NCI-H345 (cell line): ENCODE measurements around the gene SAP30BP.
A peak's percentile ranks its signal among the peaks of the same experiment; 100 is the strongest.

Experiments
- DNase-seq: peaks from one replicate; lab custom pipeline; 2025; lab: John Stamatoyannopoulos, UW

The SAP30BP gene

GRCh38 chr17:75689441-75689873 is 22.3 kb downstream of the SAP30BP start:
- no peak for DNase-seq

GRCh38 chr17:75691371-75691791 is 24.2 kb downstream of the SAP30BP start:
- no peak for DNase-seq

GRCh38 chr17:75691801-75692626 is 24.9 kb downstream of the SAP30BP start:
- no peak for DNase-seq

- no peak for DNase-seq
Measured at GRCh38 chr17:75692976-75693375, 25.8 kb downstream of the SAP30BP start.

- DNase-seq: no peak
Measured at GRCh38 chr17:75693500-75694481, 26.7 kb downstream of the SAP30BP start.

GRCh38 chr17:75694536-75694935 is 27.4 kb downstream of the SAP30BP start:
- DNase-seq: no peak

- no peak for DNase-seq
Measured at GRCh38 chr17:75695141-75695829, 28.1 kb downstream of the SAP30BP start.

GRCh38 chr17:75695830-75696271 is 28.7 kb downstream of the SAP30BP start:
- no peak for DNase-seq

GRCh38 chr17:75697651-75698291 is 30.6 kb downstream of the SAP30BP start:
- no peak for DNase-seq

- DNase-seq: no peak
Measured at GRCh38 chr17:75698659-75699058, 31.5 kb downstream of the SAP30BP start.

- no peak for DNase-seq
Measured at GRCh38 chr17:75701288-75701687, 34.1 kb downstream of the SAP30BP start.

GRCh38 chr17:75703191-75703590 is 36.1 kb downstream of the SAP30BP start:
- DNase-seq: no peak

GRCh38 chr17:75703591-75703990 is 36.5 kb downstream of the SAP30BP start:
- no peak for DNase-seq

- DNase-seq: no peak
Measured at GRCh38 chr17:75704963-75705875, 38.1 kb downstream of the SAP30BP start.

GRCh38 chr17:75706042-75706728 is 39.0 kb downstream of the SAP30BP start:
- no peak for DNase-seq

GRCh38 chr17:75707079-75707571 is 40.0 kb downstream of the SAP30BP start:
- DNase-seq: no peak

- DNase-seq: no peak
Measured at GRCh38 chr17:75712446-75712845, 45.3 kb downstream of the SAP30BP start.

- DNase-seq: no peak
Measured at GRCh38 chr17:75719732-75720131, 52.6 kb downstream of the SAP30BP start.

- peak; percentile 41 for DNase-seq
Measured at GRCh38 chr17:75720656-75721462, 53.7 kb downstream of the SAP30BP start, which contains the start of gene ITGB4. Gene ITGB4 (plus strand): TSS chr17:75721459. CDS start chr17:75724704, 3,245 bp downstream.
